ENCODE results near the gene SALL2. TPM values are rescaled to one million over a fixed set of nuclear protein-coding genes. Genes with fewer than 3 reads are reported as not detected.

Gene SALL2
- total and polyA plus RNA-seq, 2 of the 8 experiments (the other 6 are each of a cell fraction or from before 2014, with no cell fraction given) = 310 to 360 TPM

GRCh38 chr14:21535545-21536417 is 9.6 kb upstream of the SALL2 start (continued):
- TF ChIP-seq, protein P1, sequence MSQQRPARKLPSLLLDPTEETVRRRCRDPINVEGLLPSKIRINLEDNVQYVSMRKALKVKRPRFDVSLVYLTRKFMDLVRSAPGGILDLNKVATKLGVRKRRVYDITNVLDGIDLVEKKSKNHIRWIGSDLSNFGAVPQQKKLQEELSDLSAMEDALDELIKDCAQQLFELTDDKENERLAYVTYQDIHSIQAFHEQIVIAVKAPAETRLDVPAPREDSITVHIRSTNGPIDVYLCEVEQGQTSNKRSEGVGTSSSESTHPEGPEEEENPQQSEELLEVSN (IDR thresholded peaks at IDR 0.05) = no peak
- TF ChIP-seq TAF7 (optimal IDR thresholded peaks at IDR 0.05; ENCODE audit: borderline replicate concordance, low read depth, low read length) = peak; percentile 77
